CD8-positive, alpha-beta memory T cell (primary cell): Measurements from ENCODE around the gene CEP170B. TPM values are rescaled to one million over a fixed set of nuclear protein-coding genes. Genes with fewer than 3 reads are reported as not detected.
"Not testable (repeated sequence)": the region's sequence is repeated elsewhere in the genome, so short reads cannot be mapped to it uniquely, and the experiment has no call there.

Experiments used
- CTCF ChIA-PET: fragments of 350-600 bp; sonication (Branson Sonifier 250); formaldehyde crosslinking; loops from one replicate; lab custom pipeline; 2021; ENCODE audit warnings: antibody characterized with exemption; lab: Charles Lee
- POLR2A ChIA-PET: fragments of 350-600 bp; sonication (Branson Sonifier 250); formaldehyde crosslinking; loops from one replicate; lab custom pipeline; 2021; ENCODE audit warnings: antibody characterized with exemption; lab: Charles Lee
- DNase-seq, 5 donors: peaks; one replicate each; pipeline versions ENCODE4 v3.0.0 to v3.0.0-alpha.2; 2020 to 2022; ENCODE audit warnings: mixed read lengths in 1 of 5
- H3K27ac ChIP-seq: one replicate; pipeline ENCODE4 v1.7.0; 2013; ENCODE audit warnings: low read depth, mild to moderate bottlenecking, low read length, moderate library complexity
- H3K27me3 ChIP-seq: 2 replicates; pipeline ENCODE4 v1.7.0; 2013; ENCODE audit warnings: low read length, mild to moderate bottlenecking; ENCODE audit not compliant: insufficient read depth, poor library complexity, severe bottlenecking
- H3K36me3 ChIP-seq: 2 replicates; pipeline ENCODE4 v1.7.0; 2013; ENCODE audit warnings: mild to moderate bottlenecking, low read length, moderate library complexity; ENCODE audit not compliant: insufficient read depth
- H3K4me1 ChIP-seq: 2 replicates; pipeline ENCODE4 v1.7.0; 2013; ENCODE audit warnings: mild to moderate bottlenecking, low read length, moderate library complexity; ENCODE audit not compliant: insufficient read depth
- H3K4me3 ChIP-seq: 2 replicates; pipeline ENCODE4 v1.7.0; 2013; ENCODE audit warnings: mild to moderate bottlenecking, low read length
- H3K9me3 ChIP-seq: 2 replicates; pipeline ENCODE4 v1.7.0; 2013; ENCODE audit warnings: mild to moderate bottlenecking, low read length
- H3K27ac Mint-ChIP-seq, 8 donors: one replicate each; pipeline ENCODE4 v1.8.0; 2020 to 2021; ENCODE audit warnings: mixed read lengths in 8 of 8, mild to moderate bottlenecking in 6 of 8, inconsistent platforms in 3 of 8, moderate library complexity in 3 of 8
- H3K27me3 Mint-ChIP-seq, 2 donors: one replicate each; pipeline ENCODE4 v1.8.0; 2020 to 2021; ENCODE audit warnings: mixed read lengths in 2 of 2, mild to moderate bottlenecking in 1 of 2, moderate library complexity in 1 of 2
- H3K36me3 Mint-ChIP-seq, 3 donors: one replicate each; pipeline ENCODE4 v1.8.0; 2020 to 2021; ENCODE audit warnings: mixed read lengths in 3 of 3, inconsistent platforms in 1 of 3, mild to moderate bottlenecking in 1 of 3
- H3K4me1 Mint-ChIP-seq, 3 donors: one replicate each; pipeline ENCODE4 v1.8.0; 2020 to 2021; ENCODE audit warnings: mixed read lengths in 3 of 3, inconsistent platforms in 1 of 3, mild to moderate bottlenecking in 1 of 3
- H3K4me3 Mint-ChIP-seq, 7 donors: one replicate each; pipeline ENCODE4 v1.8.0; 2020 to 2021; ENCODE audit warnings: mixed read lengths in 7 of 7, mild to moderate bottlenecking in 6 of 7, moderate library complexity in 4 of 7, inconsistent platforms in 2 of 7
- H3K9me3 Mint-ChIP-seq, 5 donors: one replicate each; pipeline ENCODE4 v1.8.0; 2020 to 2022; ENCODE audit warnings: mixed read lengths in 5 of 5, mild to moderate bottlenecking in 3 of 5, moderate library complexity in 2 of 5, inconsistent platforms in 1 of 5
- polyA plus RNA-seq: library from polyadenylated mRNA; unstranded; fragments of 300-500 nt; fragmentation: Illumina TruSeq; gene quantifications from one replicate; pipeline ENCODE4 v1.2.3, GENCODE V29; 2021
- total RNA-seq, 2 experiments: library from RNA; stranded (reverse); gene quantifications; one replicate each; pipeline ENCODE4 v1.2.3, GENCODE V29; 2021

CEP170B gene
- total and polyA plus RNA-seq, 3 experiments from 2014 or later, result 6.4 to 6.7 TPM; not detected in 1

DNA sequence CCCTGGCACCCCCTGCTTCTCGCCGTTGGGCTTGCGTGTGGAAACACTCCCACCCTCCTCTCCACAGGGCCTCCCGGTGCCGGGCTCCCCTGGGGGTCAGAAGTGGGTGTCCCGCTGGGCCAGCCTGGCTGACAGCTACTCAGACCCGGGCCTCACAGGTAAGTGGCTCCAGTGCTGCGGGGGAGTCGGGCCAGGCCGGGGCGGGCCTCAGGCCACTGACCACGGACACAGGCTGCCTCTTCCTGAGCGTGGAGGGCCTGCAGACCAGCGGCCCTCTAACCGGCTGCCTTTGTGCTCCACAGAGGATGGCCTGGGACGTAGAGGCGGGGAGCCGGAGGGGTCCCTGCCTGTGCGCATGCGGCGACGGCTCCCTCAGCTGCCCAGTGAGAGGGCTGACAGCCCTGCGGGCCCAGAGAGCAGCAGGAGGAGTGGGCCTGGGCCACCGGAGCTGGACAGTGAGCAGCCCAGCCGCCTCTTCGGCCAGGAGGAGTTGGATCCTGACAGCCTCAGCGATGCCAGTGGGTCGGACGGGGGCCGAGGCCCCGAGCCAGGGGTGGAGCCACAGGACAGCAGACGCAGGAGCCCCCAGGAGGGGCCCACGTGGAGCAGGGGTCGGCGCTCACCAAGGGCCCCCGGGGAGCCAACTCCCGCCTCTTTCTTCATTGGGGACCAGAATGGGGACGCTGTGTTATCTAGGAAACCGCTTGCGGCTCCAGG is 21.1 kb downstream of the CEP170B start:
- Mint-ChIP-seq H3K4me3 (no peak overlapping the region), H3K4me1 (no peaks in the 10 kb centered on the region), H3K9me3 (no peaks in the 10 kb centered on the region), H3K36me3 (no peaks in the 10 kb centered on the region), H3K27ac (no peak overlapping the region), H3K27me3 (peaks cover 0 to 3% of the 10 kb centered on the region in 2 donors)
- H3K4me3 ChIP-seq, result no peak overlapping the region
- peak in 1 of 5 donors; percentile 40 for DNase-seq
- CTCF ChIA-PET, result no interaction called here
- H3K9me3 ChIP-seq, result no peaks in the 10 kb centered on the region
- POLR2A ChIA-PET, result no interaction called here
- H3K36me3 ChIP-seq, result no peaks in the 10 kb centered on the region
- no peaks in the 10 kb centered on the region for H3K27me3 ChIP-seq
- H3K4me1 ChIP-seq, result no peaks in the 10 kb centered on the region
- H3K27ac ChIP-seq, result no peak overlapping the region

DNA sequence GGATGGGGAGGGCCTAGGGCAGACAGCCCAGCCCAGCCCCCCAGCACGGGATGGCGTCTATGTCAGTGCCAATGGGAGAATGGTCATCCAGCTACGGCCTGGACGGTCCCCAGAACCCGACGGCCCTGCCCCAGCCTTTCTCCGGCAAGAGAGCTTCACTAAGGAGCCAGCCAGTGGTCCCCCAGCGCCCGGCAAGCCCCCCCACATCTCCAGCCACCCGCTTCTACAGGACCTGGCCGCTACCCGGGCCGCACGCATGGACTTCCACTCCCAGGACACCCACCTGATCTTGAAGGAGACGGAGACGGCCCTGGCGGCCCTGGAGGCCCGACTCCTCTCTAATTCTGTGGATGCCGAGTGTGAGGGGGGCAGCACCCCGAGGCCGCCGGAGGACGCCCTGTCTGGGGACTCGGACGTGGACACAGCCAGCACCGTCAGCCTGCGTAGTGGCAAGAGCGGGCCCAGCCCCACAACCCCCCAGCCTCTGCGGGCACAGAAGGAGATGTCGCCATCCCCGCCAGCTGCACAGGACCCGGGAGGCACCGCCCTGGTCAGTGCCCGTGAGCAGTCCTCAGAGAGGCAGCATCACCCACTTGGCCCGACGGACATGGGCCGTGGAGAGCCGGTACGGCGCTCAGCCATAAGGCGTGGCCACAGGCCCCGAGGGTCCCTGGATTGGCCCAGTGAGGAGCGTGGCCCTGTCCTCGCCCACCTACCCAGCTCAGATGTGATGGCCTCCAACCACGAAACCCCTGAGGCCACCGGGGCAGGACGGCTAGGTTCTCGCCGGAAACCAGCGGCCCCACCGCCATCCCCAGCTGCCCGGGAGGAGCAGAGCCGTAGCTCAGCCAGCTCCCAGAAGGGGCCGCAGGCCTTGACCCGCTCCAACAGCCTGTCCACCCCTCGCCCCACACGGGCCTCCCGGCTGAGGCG is 21.9 kb downstream of the CEP170B start:
- Histone ChIP-seq H3K9me3 (no peaks in the 10 kb centered on the region), H3K27ac (no peak overlapping the region), H3K36me3 (no peaks in the 10 kb centered on the region), H3K4me3 (no peak overlapping the region), H3K4me1 (no peaks in the 10 kb centered on the region), H3K27me3 (no peaks in the 10 kb centered on the region)
- no peaks in the 10 kb centered on the region for H3K36me3 Mint-ChIP-seq
- H3K27me3 Mint-ChIP-seq, result no peaks in the 10 kb centered on the region
- no peaks in the 10 kb centered on the region for H3K9me3 Mint-ChIP-seq
- H3K4me1 Mint-ChIP-seq, result no peaks in the 10 kb centered on the region
- H3K27ac Mint-ChIP-seq, result no peak overlapping the region
- ChIA-PET POLR2A (no interaction called here), CTCF (no interaction called here)
- DNase-seq, result peak in 1 of 5 donors; percentile 41
- no peak overlapping the region for H3K4me3 Mint-ChIP-seq

DNA sequence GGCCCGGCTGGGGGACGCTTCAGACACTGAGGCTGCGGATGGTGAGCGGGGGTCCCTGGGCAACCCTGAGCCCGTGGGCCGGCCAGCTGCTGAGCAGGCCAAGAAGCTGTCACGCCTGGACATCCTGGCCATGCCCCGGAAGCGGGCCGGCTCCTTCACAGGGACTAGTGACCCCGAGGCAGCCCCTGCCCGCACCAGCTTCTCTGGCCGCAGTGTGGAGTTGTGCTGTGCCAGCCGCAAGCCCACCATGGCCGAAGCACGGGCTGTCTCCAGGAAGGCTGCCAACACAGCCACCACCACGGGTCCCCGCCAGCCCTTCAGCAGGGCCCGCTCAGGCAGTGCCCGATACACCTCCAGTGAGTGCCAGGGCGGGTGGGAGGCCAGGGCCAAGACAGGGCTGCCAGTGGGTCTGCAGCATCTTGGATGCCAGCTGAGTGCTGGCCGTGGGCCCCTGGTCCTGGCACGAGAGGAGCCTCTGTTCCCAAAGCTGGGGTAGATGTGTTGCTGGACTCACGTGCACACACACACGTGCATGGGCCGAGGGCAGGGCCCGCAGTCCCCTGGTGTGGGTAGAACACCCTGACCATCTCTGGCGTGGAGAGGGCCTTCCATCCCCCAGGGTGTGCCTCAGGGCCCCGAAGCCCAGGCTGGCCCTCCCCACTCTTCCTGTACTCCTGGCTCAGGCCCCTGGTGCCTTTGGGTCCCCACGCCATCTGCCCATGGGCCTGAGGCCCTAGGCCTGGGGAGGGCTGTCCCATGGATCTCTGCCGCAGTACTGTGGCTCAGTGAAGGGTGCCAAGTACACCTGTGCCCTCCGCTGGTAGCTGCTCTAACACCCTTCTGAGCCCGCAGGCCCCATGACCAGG is 22.8 kb downstream of the CEP170B start:
- ChIA-PET POLR2A (no interaction called here), CTCF (no interaction called here)
- no peaks in the 10 kb centered on the region for H3K9me3 ChIP-seq
- H3K27me3 ChIP-seq, result no peaks in the 10 kb centered on the region
- H3K9me3 Mint-ChIP-seq, result peaks cover 0 to 2% (median 0%) of the 10 kb centered on the region in 5 donors
- no peak overlapping the region for H3K4me3 ChIP-seq
- no peaks in the 10 kb centered on the region for H3K4me1 ChIP-seq
- H3K36me3 ChIP-seq, result no peaks in the 10 kb centered on the region
- no peaks in the 10 kb centered on the region for H3K36me3 Mint-ChIP-seq
- H3K4me1 Mint-ChIP-seq, result no peaks in the 10 kb centered on the region
- H3K27ac Mint-ChIP-seq, result no peak overlapping the region
- no peak overlapping the region for H3K27ac ChIP-seq
- DNase-seq, result peak in 1 of 5 donors; percentile 43
- no peak overlapping the region for H3K4me3 Mint-ChIP-seq
- H3K27me3 Mint-ChIP-seq, result no peaks in the 10 kb centered on the region

DNA sequence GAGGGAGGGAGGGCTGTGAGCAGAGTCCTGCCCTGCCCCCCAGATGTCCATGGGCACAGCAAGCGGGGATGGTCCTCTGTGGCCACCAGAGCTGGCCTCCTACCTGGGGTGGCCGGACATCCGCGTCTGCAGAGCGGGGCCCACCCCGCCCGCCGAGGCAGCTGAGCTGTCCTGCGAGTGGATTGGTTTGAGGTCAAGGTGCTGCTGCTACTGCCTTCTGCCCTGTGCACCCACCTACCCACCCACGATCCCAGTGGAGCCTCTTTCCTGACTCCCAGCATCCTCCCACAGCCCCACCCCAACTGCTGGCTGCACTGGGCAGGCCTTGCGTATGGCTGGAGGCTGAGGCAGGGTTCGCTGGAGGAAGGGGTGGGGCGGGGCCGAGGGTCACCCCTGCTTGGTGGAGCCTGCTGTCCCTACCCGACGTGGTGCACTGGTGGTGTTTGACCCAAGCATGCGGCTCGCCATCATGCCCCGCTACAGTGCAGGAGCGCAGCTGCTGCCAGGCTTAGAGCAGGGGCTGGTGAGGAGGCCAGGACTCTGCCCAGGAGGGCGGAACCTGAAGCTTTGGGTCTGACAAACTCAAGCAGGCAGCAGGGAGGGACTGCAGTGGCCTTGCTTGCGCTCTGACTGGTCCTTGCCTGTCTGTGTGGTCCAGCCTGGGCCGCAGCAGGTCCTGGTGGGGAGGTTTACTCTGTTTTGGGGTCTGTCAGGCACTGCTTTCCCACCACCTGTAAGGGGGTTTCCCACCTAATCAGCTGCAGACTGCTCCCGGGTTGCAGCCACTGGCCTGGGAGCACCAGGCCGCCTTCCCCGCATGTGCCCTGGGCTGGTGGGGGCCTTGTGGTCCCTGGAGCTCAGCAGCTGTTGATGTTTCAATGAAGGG is 23.7 kb downstream of the CEP170B start:
- Histone ChIP-seq H3K36me3 (no peaks in the 10 kb centered on the region), H3K27me3 (no peaks in the 10 kb centered on the region), H3K4me3 (no peak overlapping the region), H3K9me3 (no peaks in the 10 kb centered on the region), H3K4me1 (no peaks in the 10 kb centered on the region), H3K27ac (no peak overlapping the region)
- peaks cover 0 to 2% (median 0%) of the 10 kb centered on the region in 5 donors for H3K9me3 Mint-ChIP-seq
- ChIA-PET POLR2A (no interaction called here), CTCF (interaction anchor here (0.6 kb wide), 1 partner anchor 120 kb away, joined by 3 read pairs; no protein-coding TSS in a partner anchor)
- DNase-seq, result peak in 1 of 5 donors; percentile 42
- no peaks in the 10 kb centered on the region for H3K36me3 Mint-ChIP-seq
- H3K27ac Mint-ChIP-seq, result no peak overlapping the region
- no peaks in the 10 kb centered on the region for H3K4me1 Mint-ChIP-seq
- H3K4me3 Mint-ChIP-seq, result no peak overlapping the region
- H3K27me3 Mint-ChIP-seq, result no peaks in the 10 kb centered on the region

DNA sequence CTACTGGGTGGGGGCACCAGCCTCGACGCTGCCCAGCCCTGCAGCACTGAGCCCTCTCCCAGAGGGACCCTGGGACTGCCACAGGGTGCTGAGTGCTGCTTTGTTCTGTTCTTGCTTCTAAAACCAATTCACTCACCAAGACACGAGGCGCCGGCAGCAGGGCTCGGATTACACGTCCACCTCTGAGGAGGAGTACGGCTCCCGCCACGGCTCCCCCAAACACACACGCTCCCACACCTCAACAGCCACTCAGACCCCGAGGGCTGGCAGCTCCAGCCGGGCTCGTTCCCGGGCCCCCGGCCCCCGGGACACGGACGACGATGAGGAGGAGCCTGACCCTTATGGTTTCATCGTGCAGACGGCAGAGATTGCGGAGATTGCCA is 24.3 kb downstream of the CEP170B start:
- Histone ChIP-seq H3K27me3 (no peaks in the 10 kb centered on the region), H3K36me3 (no peaks in the 10 kb centered on the region), H3K9me3 (no peaks in the 10 kb centered on the region), H3K4me1 (no peaks in the 10 kb centered on the region), H3K27ac (no peak overlapping the region), H3K4me3 (no peak overlapping the region)
- Mint-ChIP-seq H3K36me3 (no peaks in the 10 kb centered on the region), H3K4me1 (no peaks in the 10 kb centered on the region), H3K9me3 (peaks cover 0 to 2% (median 0%) of the 10 kb centered on the region in 5 donors), H3K4me3 (no peak overlapping the region), H3K27ac (no peak overlapping the region), H3K27me3 (no peaks in the 10 kb centered on the region)
- peak in 1 of 5 donors; percentile 40 for DNase-seq
- ChIA-PET CTCF (interaction anchor here (0.6 kb wide), 1 partner anchor 121 kb away, joined by 3 read pairs; no protein-coding TSS in a partner anchor), POLR2A (no interaction called here)

DNA sequence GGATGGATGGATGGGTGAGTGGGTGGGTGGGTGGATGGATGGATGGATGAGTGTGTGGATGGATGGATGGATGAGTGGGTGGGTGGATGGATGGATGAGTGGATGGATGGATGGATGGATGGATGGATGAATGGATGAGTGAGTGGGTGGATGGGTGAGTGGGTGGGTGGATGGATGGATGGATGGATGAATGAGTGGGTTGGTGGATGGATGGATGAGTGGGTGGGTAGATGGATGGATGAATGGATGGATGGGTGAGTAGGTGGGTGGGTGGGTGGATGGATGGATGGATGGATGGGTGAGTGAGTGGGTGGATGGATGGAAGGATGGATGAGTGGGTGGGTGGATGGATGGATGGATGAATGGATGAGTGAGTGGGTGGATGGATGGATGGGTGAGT is 25.2 kb downstream of the CEP170B start:
- H3K36me3 ChIP-seq, POLR2A ChIA-PET, H3K4me1 Mint-ChIP-seq, H3K27ac Mint-ChIP-seq, H3K36me3 Mint-ChIP-seq, H3K4me3 ChIP-seq, H3K9me3 Mint-ChIP-seq, DNase-seq, H3K27me3 Mint-ChIP-seq, H3K9me3 ChIP-seq, CTCF ChIA-PET, H3K4me1 ChIP-seq, H3K27ac ChIP-seq, H3K4me3 Mint-ChIP-seq, H3K27me3 ChIP-seq: not testable (repeated sequence)

DNA sequence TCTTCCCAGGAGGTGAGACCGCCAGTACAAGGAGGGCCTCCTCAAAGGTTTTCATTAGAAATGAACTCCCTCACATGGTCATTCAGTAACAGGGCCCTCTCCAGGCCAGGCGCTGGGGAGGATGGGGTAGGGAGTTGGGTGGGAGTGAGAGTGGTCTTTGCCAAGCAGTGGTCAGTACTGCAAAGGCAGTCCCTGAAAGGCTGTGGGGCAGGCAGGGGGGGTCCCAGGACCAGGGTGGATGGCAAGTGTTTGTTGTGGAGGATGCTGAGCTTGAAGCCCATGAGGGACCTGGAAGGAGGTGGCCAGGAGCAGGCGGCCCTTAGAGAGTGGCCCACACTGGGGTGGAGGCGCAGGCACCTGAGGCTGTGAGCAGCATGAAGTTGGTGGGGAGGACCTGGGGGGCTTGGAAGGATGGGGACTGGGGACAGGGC is 26.1 kb downstream of the CEP170B start:
- H3K4me3 ChIP-seq, result no peak overlapping the region
- peaks cover 0 to 2% (median 0%) of the 10 kb centered on the region in 5 donors for H3K9me3 Mint-ChIP-seq
- DNase-seq, result peak in 1 of 5 donors; percentile 34
- ChIA-PET POLR2A (no interaction called here), CTCF (no interaction called here)
- H3K36me3 Mint-ChIP-seq, result no peaks in the 10 kb centered on the region
- no peak overlapping the region for H3K27ac Mint-ChIP-seq
- H3K4me3 Mint-ChIP-seq, result no peak overlapping the region
- no peaks in the 10 kb centered on the region for H3K27me3 ChIP-seq
- H3K36me3 ChIP-seq, result no peaks in the 10 kb centered on the region
- H3K9me3 ChIP-seq, result no peaks in the 10 kb centered on the region
- H3K27me3 Mint-ChIP-seq, result no peaks in the 10 kb centered on the region
- no peaks in the 10 kb centered on the region for H3K4me1 ChIP-seq
- no peak overlapping the region for H3K27ac ChIP-seq
- H3K4me1 Mint-ChIP-seq, result no peaks in the 10 kb centered on the region
